ENCODE measurements around the gene HCFC1R1.
"Not testable (repeated sequence)": the region's sequence is repeated elsewhere in the genome, so short reads cannot be mapped to it uniquely, and the experiment has no call there.

Gene HCFC1R1

GRCh38 chr16:3056336-3057180 lies 32.8 kb upstream of the HCFC1R1 start:
- no peak for DNase-seq

DNA sequence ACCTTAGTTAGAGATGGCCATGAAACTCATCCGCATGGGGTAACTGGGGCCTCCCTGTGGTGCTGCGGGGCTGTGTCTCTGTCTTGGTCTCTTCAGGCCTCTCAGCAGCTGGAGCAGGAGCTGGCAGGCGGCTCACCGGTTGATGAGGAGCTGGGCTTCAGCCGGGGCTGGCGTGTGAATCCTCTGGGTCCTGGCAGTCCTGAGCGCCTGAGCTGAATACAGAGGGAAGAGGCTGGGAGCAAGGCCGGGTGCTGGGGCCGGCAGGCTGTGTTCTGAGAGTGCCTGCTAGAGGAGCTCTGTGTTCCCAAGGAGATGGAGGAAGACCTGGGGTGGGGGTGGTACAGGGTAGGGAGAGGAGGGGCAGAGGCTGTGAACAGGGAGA lies 32.0 kb upstream of the HCFC1R1 start:
- not testable (repeated sequence) for DNase-seq

GRCh38 chr16:3054965-3055733 lies 31.4 kb upstream of the HCFC1R1 start:
- no peak for DNase-seq

DNA sequence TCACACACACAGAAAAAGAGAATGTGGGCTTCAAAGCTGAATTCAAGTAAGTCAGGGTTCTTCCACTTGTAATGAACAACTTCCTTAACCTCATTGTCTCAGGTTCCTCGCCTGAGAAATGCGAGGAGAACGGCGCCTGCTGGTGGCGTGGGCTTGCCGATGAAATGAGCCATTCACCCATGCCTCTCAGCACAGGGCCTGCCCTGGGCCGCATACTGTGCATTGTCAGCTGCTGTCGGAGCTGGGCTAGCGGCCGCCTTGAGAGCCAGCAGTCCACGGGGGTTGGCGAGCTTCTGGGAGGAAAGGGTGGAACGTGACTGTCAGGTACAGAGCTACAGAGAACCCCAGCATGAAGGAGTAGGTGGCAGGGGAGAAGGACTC lies 29.6 kb upstream of the HCFC1R1 start:
- DNase-seq = not testable (repeated sequence)

DNA sequence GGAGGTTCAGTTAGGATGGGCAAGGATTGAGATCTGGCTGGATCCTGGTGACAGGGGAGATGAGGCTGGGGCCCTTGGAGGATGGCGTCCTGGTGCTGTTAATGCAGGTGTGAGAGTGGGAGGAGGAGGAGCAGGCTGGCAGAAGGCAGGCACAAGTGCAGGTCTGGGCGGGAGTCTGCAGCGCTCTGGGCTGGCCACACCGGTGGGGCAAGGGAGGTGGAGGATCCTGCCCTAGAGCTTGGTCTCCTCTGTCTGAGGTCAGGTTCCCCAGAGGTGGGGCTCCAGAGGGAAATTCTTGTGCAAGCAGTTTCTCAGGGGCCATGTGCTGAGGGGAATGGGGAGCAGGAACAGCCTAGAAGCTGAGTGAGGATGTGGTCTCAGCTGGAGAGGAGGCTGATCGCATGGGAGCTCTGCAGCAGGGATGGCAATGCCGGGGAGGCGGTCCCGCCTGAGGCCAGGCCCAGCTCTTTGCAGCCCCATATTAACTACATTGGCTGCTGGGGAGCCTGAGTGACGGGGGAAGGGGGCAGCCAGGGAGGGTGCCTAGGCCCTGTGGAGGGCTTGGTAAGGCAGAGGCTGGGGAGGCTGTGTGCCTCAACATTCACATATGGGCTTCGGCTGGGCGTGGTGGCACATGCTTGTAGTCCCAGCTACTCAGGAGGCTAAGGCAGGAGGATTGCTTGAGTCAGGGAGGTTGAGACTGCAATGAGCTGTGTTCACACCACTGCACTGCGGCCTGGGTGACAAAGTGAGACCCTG lies 29.0 kb upstream of the HCFC1R1 start:
- DNase-seq = not testable (repeated sequence)

GRCh38 chr16:3051494-3051893 lies 27.8 kb upstream of the HCFC1R1 start:
- DNase-seq = no peak

DNA sequence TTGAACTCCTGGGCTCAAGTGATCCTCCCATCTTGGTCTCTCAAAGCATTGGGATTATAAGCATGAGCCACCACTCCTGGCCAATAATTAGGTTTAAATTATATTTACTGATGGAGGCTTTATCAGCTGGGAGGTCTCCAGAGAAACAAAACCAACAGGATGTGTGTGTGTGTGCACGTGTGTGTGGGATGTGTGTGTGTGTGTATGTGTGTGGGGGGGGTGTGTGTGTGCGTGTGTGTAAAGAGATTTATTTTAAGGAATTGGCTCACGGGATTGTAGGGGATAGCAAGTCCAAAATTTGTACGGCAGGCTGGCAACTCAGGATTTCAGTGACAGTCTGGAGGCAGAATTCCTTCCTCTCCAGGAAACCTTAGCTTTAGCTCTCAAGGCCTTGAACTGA lies 27.3 kb upstream of the HCFC1R1 start:
- no peak for DNase-seq

DNA sequence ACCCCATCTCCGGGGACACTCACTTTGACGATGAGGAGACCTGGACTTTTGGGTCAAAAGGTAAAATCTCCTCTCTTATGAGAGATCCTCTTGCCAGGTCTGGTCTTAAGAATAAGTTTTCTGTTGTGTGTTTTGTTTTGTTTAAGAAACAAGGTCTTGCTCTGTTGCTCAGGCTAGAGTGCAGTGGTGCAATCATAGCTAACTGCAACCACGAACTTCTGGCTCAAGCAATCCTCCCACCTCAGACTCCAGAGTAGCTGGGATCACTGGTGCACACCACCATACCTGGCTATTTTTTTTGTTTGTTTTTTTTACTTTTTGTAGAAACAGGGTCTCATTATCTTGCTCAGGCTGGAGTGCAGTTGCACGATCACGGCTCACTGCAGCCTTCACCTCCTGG lies 26.7 kb upstream of the HCFC1R1 start:
- DNase-seq = no peak

DNA sequence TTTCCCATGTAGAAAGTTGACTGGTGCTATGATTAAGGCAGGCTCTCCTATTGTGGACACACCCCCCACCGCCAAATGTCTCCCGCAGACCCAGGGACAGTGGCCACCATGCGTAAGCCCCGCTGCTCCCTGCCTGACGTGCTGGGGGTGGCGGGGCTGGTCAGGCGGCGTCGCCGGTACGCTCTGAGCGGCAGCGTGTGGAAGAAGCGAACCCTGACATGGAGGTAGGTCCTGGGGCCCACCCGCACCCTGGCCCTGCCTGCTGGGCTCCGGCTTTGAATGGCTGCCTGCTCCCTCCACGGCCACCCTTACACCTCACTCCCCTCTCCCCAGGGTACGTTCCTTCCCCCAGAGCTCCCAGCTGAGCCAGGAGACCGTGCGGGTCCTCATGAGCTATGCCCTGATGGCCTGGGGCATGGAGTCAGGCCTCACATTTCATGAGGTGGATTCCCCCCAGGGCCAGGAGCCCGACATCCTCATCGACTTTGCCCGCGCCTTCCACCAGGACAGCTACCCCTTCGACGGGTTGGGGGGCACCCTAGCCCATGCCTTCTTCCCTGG lies 26.3 kb upstream of the HCFC1R1 start:
- no peak for DNase-seq

DNA sequence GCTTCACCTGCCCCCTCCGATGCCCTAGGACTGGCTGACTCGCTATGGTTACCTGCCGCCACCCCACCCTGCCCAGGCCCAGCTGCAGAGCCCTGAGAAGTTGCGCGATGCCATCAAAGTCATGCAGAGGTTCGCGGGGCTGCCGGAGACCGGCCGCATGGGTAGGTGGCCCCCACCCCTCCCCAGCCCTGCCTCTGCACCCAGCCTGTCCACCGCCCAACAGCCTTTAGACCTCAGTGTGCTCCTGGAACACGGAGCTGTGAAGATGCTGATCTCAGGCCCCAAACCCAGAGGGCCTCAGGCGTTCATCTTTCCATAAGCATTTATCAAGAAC lies 23.6 kb upstream of the HCFC1R1 start:
- DNase-seq = no peak

DNA sequence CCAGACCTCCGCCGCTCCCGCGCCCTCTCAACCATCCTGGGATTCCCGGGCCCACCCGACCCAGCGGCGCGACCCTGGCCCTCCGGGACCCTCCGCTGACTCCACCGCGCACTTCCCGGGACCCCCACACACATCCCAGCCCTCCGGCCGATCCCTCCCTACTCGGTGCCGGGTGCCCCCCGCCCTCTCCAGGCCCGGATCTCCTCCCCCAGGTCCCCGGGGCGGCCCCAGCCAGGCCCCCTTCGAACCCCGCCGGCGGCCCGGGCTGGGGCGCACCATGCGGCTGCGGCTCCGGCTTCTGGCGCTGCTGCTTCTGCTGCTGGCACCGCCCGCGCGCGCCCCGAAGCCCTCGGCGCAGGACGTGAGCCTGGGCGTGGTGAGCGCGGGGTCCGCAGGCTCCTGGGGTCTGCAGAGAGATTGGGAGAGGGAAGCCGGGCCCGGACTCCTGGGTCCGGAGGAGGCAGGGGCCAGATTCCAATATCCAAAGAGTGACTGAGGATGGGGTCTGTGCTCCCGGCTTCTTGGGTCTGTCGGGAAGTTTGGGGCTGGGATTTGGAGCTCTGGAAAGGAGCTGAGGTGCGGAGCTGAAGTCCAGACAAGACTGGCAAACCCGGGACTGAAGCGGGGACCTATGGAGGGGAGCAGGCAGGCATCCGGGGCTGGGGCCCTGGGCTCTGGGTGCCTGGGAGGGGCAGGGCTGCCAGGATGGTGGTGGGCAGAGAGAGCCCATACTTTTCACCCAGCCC lies 23.1 kb upstream of the HCFC1R1 start:
- no peak for DNase-seq

- no peak for DNase-seq
Observed at GRCh38 chr16:3045758-3046640, 22.3 kb upstream of the HCFC1R1 start, which contains the start of gene MMP25. MMP25 (plus strand) TSS chr16:3046561; CDS start chr16:3046918, 357 bp downstream.

DNA sequence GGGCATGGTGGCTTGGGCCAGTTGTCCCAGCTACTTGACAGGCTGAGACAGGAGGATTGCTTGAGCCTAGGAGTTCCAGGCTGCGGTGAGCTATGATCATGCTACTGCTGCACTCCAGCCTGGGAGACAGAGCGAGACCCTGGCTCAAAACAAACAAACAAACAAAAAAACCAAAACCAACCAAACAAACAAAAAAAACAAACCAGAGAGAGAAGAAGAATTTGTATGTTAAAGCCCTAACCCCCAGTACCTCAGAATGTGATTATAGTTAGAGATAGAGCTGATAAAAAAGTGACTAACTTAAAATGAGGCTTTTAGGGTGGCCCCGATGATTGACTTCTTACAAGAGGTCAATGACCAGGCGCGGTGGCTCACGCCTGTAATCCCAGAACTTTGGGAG lies 21.0 kb upstream of the HCFC1R1 start:
- no peak for DNase-seq

GRCh38 chr16:3042376-3042775 lies 18.6 kb upstream of the HCFC1R1 start:
- no peak for DNase-seq

- DNase-seq = no peak
Observed at GRCh38 chr16:3038896-3039295, 15.2 kb upstream of the HCFC1R1 start.

DNA sequence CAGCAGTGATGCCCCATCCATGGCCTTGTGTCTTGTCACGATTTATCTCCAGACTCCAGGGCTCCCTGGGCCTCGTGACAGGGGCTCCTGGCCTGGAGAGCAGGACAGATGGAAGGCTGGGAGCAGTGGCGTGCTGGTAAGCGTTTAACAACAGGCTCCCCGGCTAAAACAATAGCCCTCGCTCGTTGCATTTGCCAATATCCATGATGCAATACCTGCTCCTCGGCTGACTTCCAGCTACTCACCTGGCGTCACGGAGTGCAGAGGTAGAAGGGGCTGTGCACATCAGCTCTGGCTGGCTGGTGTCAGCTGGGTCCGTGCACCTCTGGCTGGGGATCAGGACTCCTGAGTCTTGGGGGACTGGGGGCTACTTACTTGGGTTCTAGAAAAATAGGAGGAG lies 14.5 kb upstream of the HCFC1R1 start:
- no peak for DNase-seq

DNA sequence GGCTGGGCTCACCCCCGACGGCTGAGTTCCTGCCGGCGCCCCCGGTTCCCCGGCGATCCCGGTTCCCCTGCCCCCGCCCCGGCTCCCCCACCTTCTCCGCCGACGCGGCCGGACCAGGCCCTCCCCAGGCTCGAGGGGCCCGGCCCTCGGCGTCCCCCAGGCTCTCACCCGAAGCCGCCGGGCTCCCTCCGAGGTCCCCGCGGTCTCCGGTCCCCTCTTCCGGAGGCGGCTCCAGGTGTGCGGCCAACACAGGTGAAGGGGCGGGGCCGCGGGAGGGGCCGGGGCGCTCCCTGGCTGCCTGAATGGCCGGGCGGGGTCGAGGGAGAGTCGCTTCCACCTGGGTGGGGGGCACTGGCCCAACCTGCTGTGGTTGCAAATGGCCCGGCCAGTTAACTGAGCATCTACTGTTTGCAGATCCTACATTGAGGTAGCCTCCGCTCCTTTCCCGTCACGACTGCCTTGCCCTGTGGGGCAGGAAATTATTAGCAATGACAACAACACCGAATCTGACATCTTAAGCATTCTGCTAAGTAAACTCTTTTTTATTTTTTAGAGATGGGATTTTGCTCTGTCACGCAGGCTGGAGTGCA lies 13.1 kb upstream of the HCFC1R1 start, which contains the start of gene BICDL2:
BICDL2 (minus strand) TSS at position 219 of the 590 bp plus-strand sequence. CDS start 1,448 bp downstream, outside the sequence.
- no peak for DNase-seq

DNA sequence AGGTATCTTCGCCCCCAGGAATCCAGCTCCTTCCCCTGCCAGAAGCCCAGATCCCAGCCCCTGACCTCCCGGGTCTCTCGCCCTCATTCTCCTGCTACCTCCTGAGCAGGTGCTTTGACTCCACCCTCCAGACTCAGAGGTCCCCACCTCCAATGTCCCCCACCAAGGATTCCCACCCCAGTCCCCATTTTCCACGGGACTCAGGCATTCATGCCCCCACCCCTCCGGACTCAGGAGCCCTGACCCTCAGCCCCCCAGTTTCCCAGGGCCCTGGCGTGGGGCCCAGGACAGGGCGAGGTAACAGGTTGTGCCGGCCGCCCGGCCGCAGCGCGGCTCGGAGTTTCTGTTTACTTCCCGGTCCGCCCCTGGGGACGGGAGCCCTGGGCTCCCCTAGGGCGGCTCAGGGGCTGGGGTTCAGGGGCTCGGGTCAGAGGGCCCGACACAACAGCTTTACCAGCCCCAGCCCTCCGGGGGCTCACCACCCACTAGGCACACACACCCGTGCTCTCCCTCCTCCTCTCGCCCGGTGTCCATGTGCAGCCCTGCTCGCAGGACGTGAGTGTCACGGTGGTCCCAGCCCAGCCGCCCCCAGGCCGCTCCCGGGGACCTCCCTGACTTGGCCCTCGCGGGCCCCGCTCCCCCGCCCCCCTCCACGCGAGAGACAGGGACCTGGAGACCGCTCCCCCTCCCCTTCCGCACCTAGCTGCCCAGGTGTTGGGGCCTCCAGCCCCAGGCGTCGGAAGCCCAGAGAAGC lies 12.4 kb upstream of the HCFC1R1 start:
- no peak for DNase-seq

DNA sequence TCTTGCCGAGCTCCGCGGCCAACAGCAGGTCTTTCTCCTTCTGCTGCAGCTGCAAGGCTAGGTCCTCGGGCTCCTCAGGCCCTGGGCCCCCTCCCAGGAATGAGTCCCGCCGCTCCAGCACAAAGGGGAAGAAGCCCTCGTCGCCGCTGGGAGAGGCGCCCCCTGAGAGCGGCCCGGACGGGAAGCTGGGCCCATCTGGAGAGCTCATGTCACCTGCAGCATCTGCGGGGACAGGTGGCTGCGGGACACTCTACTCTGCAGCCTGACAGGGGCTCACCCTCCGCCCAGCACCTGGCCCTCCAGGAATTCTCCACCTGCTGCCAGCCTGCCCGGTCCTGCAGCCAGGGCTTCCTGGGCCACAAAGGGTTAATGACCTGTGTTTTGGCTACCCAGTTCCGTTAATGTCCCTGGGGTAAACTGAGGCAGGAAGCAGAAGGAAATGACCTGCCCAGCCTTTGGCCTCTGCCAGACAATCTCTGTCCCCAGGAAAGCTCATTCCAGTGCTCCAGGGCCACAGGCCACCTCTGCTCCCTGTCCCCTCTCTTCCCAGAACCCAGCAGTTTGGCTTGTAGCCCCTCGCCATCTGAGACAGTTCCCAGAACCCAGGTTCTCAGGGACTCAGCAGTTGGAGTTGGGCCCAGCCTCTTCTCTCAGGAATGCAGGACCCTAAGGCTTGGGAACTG lies 11.7 kb upstream of the HCFC1R1 start:
- no peak for DNase-seq
